Mesenchymal stem cell (in vitro differentiated cells and primary cell): ENCODE results near the gene PRR29.

Experiments used
- DNase-seq: peaks from one replicate; pipeline ENCODE4 v3.0.0-alpha.2; 2013
- H2AFZ ChIP-seq: one replicate; pipeline ENCODE4 v1.6.1; 2013; ENCODE audit warnings: low read depth, mild to moderate bottlenecking, control low read depth, inconsistent platforms, low read length, moderate library complexity
- H2AK5ac ChIP-seq: 2 replicates; pipeline ENCODE4 v1.6.1; 2013; ENCODE audit warnings: low read length, moderate library complexity, mild to moderate bottlenecking, inconsistent platforms; ENCODE audit not compliant: severe bottlenecking
- H2BK120ac ChIP-seq: one replicate; pipeline ENCODE4 v1.6.1; 2013; ENCODE audit warnings: low read depth, mild to moderate bottlenecking, inconsistent platforms, low read length, moderate library complexity
- H2BK12ac ChIP-seq, 2 experiments: one replicate each; pipeline ENCODE4 v1.6.1; 2013; ENCODE audit warnings: inconsistent platforms in 2 of 2, low read length in 2 of 2, mild to moderate bottlenecking in 2 of 2, moderate library complexity in 2 of 2, control low read depth in 1 of 2
- H2BK15ac ChIP-seq: one replicate; pipeline ENCODE4 v1.6.1; 2013; ENCODE audit warnings: mild to moderate bottlenecking, low read depth, inconsistent platforms; ENCODE audit not compliant: poor library complexity, severe bottlenecking
- H2BK5ac ChIP-seq: 2 replicates; pipeline ENCODE4 v1.6.1; 2013; ENCODE audit warnings: low read depth, mild to moderate bottlenecking, low read length, control low read depth, inconsistent platforms; ENCODE audit not compliant: poor library complexity, severe bottlenecking
- H3K14ac ChIP-seq, 2 experiments: one replicate each; pipeline ENCODE4 v1.6.1; 2013; ENCODE audit warnings: inconsistent platforms in 2 of 2, low read length in 2 of 2, control low read depth in 1 of 2, mild to moderate bottlenecking in 1 of 2, moderate library complexity in 1 of 2
- H3K18ac ChIP-seq, 2 experiments: one replicate each; pipeline ENCODE4 v1.6.1; 2013; ENCODE audit warnings: inconsistent platforms in 2 of 2, low read length in 2 of 2, control low read depth in 1 of 2, low read depth in 1 of 2, mild to moderate bottlenecking in 1 of 2
- H3K23ac ChIP-seq, 2 experiments: one replicate each; pipeline ENCODE4 v1.6.1; 2013; ENCODE audit warnings: inconsistent platforms in 2 of 2, low read length in 2 of 2, mild to moderate bottlenecking in 2 of 2, moderate library complexity in 2 of 2, control low read depth in 1 of 2
- H3K27ac ChIP-seq: 2 replicates; pipeline ENCODE4 v1.5.1; 2013; ENCODE audit warnings: mild to moderate bottlenecking, moderate library complexity, low read length, control low read depth, inconsistent platforms; ENCODE audit not compliant: poor library complexity, severe bottlenecking
- H3K27me3 ChIP-seq, 2 experiments: 2 replicates each; pipeline versions ENCODE4 v1.6.1 to v1.7.0; 2013; ENCODE audit warnings: low read length in 2 of 2, mild to moderate bottlenecking in 2 of 2, moderate library complexity in 2 of 2, control low read depth in 1 of 2, inconsistent platforms in 1 of 2; ENCODE audit not compliant: control insufficient read depth in 1 of 2, insufficient read depth in 1 of 2
- H3K36me3 ChIP-seq, 2 experiments: 2 replicates each; pipeline versions ENCODE4 v1.6.1 to v1.7.0; 2013; ENCODE audit warnings: low read length in 2 of 2, control low read depth in 1 of 2, inconsistent platforms in 1 of 2, low read depth in 1 of 2, mild to moderate bottlenecking in 1 of 2; ENCODE audit not compliant: insufficient read depth in 2 of 2, control insufficient read depth in 1 of 2
- H3K4ac ChIP-seq, 2 experiments: one replicate each; pipeline ENCODE4 v1.6.1; 2013; ENCODE audit warnings: inconsistent platforms in 2 of 2, low read length in 2 of 2, mild to moderate bottlenecking in 2 of 2, moderate library complexity in 2 of 2, control low read depth in 1 of 2, low read depth in 1 of 2
- H3K4me1 ChIP-seq: 2 replicates; pipeline ENCODE4 v1.6.1; 2013; ENCODE audit warnings: low read depth, low read length, control low read depth; ENCODE audit not compliant: control insufficient read depth, insufficient read depth
- H3K4me2 ChIP-seq: 2 replicates; pipeline ENCODE4 v1.6.1; 2013; ENCODE audit warnings: low read length, mild to moderate bottlenecking, inconsistent platforms; ENCODE audit not compliant: poor library complexity, severe bottlenecking
- H3K4me3 ChIP-seq, 2 experiments: 2 replicates each; pipeline versions ENCODE4 v1.5.1 to v1.7.0; 2013; ENCODE audit warnings: low read length in 2 of 2, mild to moderate bottlenecking in 2 of 2, control low read depth in 1 of 2, low read depth in 1 of 2; ENCODE audit not compliant: insufficient read depth in 1 of 2
- H3K79me1 ChIP-seq: replicated peaks from 2 replicates; pipeline ENCODE4 v1.6.1; 2013; ENCODE audit warnings: mild to moderate bottlenecking, control low read depth, low read length, inconsistent platforms; ENCODE audit not compliant: poor library complexity, severe bottlenecking
- H3K9ac ChIP-seq: 2 replicates; pipeline ENCODE4 v1.7.0; 2013; ENCODE audit warnings: mild to moderate bottlenecking, low read length, moderate library complexity
- H3K9me3 ChIP-seq: 2 replicates; pipeline ENCODE4 v1.7.0; 2013; ENCODE audit warnings: mild to moderate bottlenecking, low read length; ENCODE audit not compliant: control insufficient read depth
- H4K8ac ChIP-seq: one replicate; pipeline ENCODE4 v1.6.1; 2013; ENCODE audit warnings: inconsistent platforms, mild to moderate bottlenecking, low read length, moderate library complexity
- H4K91ac ChIP-seq: one replicate; pipeline ENCODE4 v1.6.1; 2013; ENCODE audit warnings: mild to moderate bottlenecking, low read length, inconsistent platforms
- WGBS: methylation state at CpG from one replicate; pipeline ENCODE4 v1.1.7; 2013; ENCODE audit warnings: mixed read lengths; 5-methylcytosine and 5-hydroxymethylcytosine counted together

PRR29 gene

DNA sequence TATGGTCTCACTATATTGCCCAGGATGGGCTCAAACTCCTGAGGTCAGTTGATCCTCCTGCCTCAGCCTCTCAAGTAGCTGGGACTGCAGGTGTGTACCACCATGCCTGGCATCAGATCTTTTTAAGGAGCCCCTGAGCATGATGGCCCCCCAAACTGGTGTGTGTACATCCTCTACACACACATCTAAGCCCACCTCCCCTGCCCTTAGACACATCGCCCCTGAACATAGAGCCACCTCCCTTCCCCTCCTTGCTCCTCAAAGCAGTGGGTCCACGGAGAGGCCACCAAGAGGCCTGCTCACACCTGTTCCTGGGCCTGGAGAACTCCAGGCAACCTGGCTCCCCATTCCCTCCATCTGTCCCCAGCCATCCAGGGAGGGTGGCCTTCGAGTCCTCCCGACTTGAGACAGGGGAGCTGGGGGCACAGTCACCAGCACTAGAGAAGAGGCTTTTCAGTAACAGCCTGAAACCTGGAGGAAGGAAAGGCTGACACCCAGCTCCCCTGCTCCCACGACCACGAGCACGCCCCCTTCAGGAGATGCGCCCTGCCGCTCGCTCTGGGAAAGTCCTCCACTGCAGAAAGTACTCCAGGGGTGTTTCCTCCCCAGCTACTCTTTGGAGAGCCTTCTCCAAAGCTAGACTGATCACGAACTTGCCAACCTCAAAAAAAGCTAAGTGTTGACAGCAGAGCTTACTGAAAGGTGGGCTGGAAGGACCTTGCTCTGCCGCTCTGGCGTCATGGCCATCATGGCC is 12.6 kb upstream of the PRR29 start:
- 89% methylated on average over 13 of the region's 13 CpGs for WGBS
- no peak overlapping the region for H2BK5ac ChIP-seq
- peaks cover 14% of the 10 kb centered on the region for H3K4me1 ChIP-seq
- H3K23ac ChIP-seq = no peak overlapping the region
- peak overlapping the region; percentile 36 for H4K8ac ChIP-seq
- no peak overlapping the region for H3K4me3 ChIP-seq
- H3K18ac ChIP-seq = peak overlapping the region in 1 of 2 experiments; percentile 37
- H2BK12ac ChIP-seq = peak overlapping the region in 1 of 2 experiments; percentile 66
- H2BK120ac ChIP-seq = no peak overlapping the region
- no peaks in the 10 kb centered on the region for H3K79me1 ChIP-seq
- no peak overlapping the region for H2AFZ ChIP-seq
- no peak overlapping the region for H3K4me2 ChIP-seq
- no peak overlapping the region for H2AK5ac ChIP-seq
- H2BK15ac ChIP-seq = no peak overlapping the region
- H3K27ac ChIP-seq = no peak overlapping the region
- H4K91ac ChIP-seq = no peak overlapping the region
- H3K9ac ChIP-seq = no peak overlapping the region
- peaks cover 5% of the 10 kb centered on the region for H3K9me3 ChIP-seq
- no peak overlapping the region for H3K4ac ChIP-seq
- H3K14ac ChIP-seq = peak overlapping the region in 1 of 2 experiments; percentile 69
- H3K36me3 ChIP-seq = no peaks in the 10 kb centered on the region
- DNase-seq = no peak
- H3K27me3 ChIP-seq = peaks cover 12 to 19% of the 10 kb centered on the region in 2 experiments

DNA sequence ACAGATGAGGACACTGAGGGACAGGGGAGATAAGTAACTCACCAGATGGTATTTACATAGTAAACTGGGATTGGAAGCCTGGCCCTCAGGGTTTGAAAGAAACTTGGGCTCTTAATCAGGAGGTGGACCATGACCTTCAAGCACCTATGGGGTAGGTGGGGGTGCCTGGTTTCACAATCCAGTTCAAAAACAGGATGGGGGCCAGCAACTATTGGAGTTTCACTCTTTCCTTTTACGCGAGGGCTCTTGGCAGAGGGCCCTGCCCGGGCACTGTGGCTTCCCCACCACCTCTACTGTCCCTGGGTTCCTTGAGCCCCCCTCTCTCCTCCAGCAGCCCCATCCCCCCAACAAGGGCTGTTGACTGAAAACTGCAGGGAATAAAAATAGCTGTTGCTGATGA is 11.3 kb upstream of the PRR29 start:
- no peak overlapping the region for H3K27ac ChIP-seq
- peaks cover 16% of the 10 kb centered on the region for H3K4me1 ChIP-seq
- no peak overlapping the region for H3K4ac ChIP-seq
- H3K4me3 ChIP-seq = no peak overlapping the region
- H2BK12ac ChIP-seq = no peak overlapping the region
- no peak overlapping the region for H2BK120ac ChIP-seq
- H3K27me3 ChIP-seq = peaks cover 20 to 28% of the 10 kb centered on the region in 2 experiments
- no peak overlapping the region for H3K9ac ChIP-seq
- 100% methylated on average over 3 of the region's 3 CpGs for WGBS
- H3K36me3 ChIP-seq = no peaks in the 10 kb centered on the region
- H3K9me3 ChIP-seq = peaks cover 3% of the 10 kb centered on the region
- no peak overlapping the region for H4K91ac ChIP-seq
- no peak overlapping the region for H2AFZ ChIP-seq
- no peak overlapping the region for H2AK5ac ChIP-seq
- no peak overlapping the region for H2BK15ac ChIP-seq
- H4K8ac ChIP-seq = no peak overlapping the region
- no peak overlapping the region for H3K4me2 ChIP-seq
- no peak overlapping the region for H3K18ac ChIP-seq
- no peak overlapping the region for H3K23ac ChIP-seq
- DNase-seq = no peak
- H3K79me1 ChIP-seq = no peaks in the 10 kb centered on the region
- H2BK5ac ChIP-seq = no peak overlapping the region
- no peak overlapping the region for H3K14ac ChIP-seq

DNA sequence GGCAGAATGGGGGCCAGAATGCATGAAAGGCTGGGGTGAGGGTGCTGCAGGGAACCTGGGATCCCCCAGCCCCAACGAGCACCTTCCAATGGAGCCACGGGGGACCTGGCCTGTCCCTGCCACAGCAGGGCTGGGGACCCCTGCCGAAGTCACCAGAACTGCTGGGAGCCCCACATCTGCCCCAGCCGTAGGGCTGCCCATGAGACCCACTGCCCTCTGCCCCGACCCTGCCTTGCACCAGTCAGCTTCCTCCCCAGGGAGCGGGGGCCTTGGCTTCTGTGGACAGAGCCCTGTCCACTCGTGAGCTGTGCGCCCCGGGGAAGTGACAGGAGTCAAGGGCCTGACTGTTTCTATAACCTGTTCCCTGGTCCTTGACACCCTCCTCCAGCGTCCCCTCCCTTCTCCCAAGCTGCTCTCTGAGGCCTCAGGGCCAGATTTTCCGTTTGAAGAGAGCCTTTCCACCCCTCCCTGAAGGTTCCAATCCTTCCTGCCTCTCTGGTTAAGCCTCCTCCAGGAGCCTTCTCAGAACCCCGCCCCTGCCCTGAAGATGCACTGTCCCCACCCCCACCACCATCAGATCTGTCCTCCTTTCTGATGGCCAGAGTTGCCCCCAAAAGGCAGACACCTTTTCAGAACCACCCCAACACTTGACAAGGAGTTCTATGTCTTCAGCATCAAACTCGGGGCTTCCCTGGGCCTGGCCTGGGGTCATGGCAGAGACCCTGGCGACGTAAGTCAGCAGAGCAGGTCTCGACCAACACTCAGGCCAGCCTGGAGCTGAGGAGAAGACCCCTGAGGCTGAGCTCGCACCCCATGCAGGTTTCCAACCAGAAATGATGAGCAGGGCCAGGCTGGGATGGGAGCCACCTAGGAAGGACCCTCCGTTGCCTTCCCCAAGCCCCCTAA is 10.7 kb upstream of the PRR29 start:
- Histone ChIP-seq H4K91ac (no peak overlapping the region), H3K79me1 (no peaks in the 10 kb centered on the region), H3K4me2 (no peak overlapping the region), H2BK120ac (no peak overlapping the region), H3K4me1 (peaks cover 16% of the 10 kb centered on the region), H4K8ac (no peak overlapping the region), H3K36me3 (no peaks in the 10 kb centered on the region), H3K4me3 (no peak overlapping the region), H3K14ac (no peak overlapping the region), H3K4ac (peak overlapping the region in 1 of 2 experiments; percentile 6), H2BK5ac (no peak overlapping the region), H2AFZ (no peak overlapping the region), H2BK15ac (peak overlapping the region; percentile 21), H3K27me3 (peaks cover 27 to 34% of the 10 kb centered on the region in 2 experiments), H3K18ac (no peak overlapping the region), H2AK5ac (no peak overlapping the region), H3K23ac (no peak overlapping the region), H3K9ac (no peak overlapping the region), H3K9me3 (no peaks in the 10 kb centered on the region), H2BK12ac (no peak overlapping the region), H3K27ac (no peak overlapping the region)
- DNase-seq = no peak
- 77% methylated on average over 18 of the region's 18 CpGs for WGBS

DNA sequence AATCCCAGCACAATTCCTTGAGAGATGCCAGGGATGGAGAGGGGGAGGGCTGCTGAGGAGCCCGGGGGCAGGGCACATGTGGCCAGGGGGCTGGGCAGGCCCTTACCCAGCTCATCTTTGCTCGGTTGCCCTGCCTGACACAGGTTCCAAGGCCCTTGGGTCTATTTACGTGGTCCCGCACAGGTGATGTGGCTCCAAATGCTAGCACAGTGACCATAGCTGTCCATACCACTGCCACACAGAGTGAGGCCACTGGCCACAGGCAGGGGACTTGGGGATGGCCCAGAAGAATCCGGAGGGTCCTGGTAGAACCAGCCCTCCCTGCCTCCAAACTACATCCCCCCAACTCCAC is 10.0 kb upstream of the PRR29 start:
- H3K36me3 ChIP-seq = no peaks in the 10 kb centered on the region
- no peak overlapping the region for H3K23ac ChIP-seq
- no peak overlapping the region for H3K4ac ChIP-seq
- no peak overlapping the region for H2BK15ac ChIP-seq
- H2BK120ac ChIP-seq = no peak overlapping the region
- DNase-seq = no peak
- peaks cover 16% of the 10 kb centered on the region for H3K4me1 ChIP-seq
- no peak overlapping the region for H3K4me3 ChIP-seq
- H3K9ac ChIP-seq = no peak overlapping the region
- no peak overlapping the region for H4K8ac ChIP-seq
- WGBS = 98% methylated on average over 5 of the region's 5 CpGs
- H4K91ac ChIP-seq = no peak overlapping the region
- no peaks in the 10 kb centered on the region for H3K79me1 ChIP-seq
- H2AK5ac ChIP-seq = no peak overlapping the region
- H3K27me3 ChIP-seq = peaks cover 31 to 38% of the 10 kb centered on the region in 2 experiments
- no peak overlapping the region for H3K27ac ChIP-seq
- H3K9me3 ChIP-seq = no peaks in the 10 kb centered on the region
- H3K18ac ChIP-seq = no peak overlapping the region
- no peak overlapping the region for H2AFZ ChIP-seq
- H2BK12ac ChIP-seq = no peak overlapping the region
- no peak overlapping the region for H3K14ac ChIP-seq
- H2BK5ac ChIP-seq = no peak overlapping the region
- no peak overlapping the region for H3K4me2 ChIP-seq
